HG03103 (cell line): ENCODE measurements around the gene CKAP5.
A peak's percentile ranks its signal among the peaks of the same experiment; 100 is the strongest.

ENCODE experiments used
- ATAC-seq: cut with Tn5 transposase; IDR thresholded peaks from one replicate; pipeline ENCODE4 v1.9.1; 2021; ENCODE audit warnings: low read depth; ENCODE audit not compliant: unreplicated experiment

CKAP5 gene

DNA sequence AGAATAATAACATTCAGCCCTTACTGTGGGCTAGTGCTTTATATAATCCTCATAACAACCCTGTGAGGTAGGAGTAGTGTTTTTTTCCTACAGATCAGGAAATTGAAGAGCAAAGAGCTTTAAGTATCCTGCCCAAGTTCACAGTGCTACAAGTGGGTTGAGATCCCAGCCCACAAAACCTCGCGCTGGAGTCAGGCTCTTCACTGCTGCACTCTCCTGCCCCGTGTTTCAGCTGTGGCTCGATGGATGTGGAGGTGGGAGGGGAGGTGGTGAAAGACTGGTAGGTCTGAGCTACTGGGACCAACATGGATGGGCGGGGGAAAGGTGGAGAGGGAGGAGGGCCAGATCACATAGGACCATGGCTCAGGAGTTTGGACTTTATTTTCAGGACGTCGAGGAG is 139.2 kb downstream of the CKAP5 start:
- ATAC-seq = no peak

DNA sequence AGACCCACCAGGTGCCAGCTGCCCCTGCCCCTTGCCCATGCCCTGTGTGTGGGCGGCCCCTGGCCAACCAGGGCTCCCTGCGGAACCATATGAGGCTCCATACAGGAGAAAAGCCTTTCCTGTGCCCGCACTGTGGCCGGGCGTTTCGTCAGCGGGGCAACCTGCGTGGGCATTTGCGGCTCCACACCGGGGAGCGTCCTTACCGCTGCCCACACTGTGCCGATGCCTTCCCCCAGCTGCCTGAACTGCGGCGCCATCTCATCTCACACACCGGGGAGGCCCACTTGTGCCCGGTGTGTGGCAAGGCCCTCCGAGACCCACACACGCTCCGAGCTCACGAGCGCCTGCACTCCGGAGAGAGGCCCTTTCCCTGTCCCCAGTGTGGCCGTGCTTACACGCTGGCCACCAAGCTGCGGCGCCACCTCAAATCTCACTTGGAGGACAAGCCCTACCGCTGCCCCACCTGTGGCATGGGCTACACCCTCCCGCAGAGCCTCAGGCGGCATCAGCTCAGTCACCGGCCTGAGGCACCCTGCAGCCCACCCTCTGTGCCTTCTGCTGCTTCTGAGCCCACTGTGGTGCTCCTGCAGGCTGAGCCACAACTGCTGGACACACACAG is 140.9 kb downstream of the CKAP5 start:
- ATAC-seq = no peak

GRCh38 chr11:46701078-46701654 is 144.9 kb downstream of the CKAP5 start:
- no peak for ATAC-seq

GRCh38 chr11:46700241-46701077 is 145.6 kb downstream of the CKAP5 start, which contains the start of the genes ARHGAP1 and ZNF408:
Gene ARHGAP1 (minus strand): TSS chr11:46700619. CDS start chr11:46696107, 4,512 bp downstream.
Gene ZNF408 (plus strand): TSS chr11:46701031. CDS start chr11:46701048, 17 bp downstream.
- ATAC-seq = peak; percentile 73

DNA sequence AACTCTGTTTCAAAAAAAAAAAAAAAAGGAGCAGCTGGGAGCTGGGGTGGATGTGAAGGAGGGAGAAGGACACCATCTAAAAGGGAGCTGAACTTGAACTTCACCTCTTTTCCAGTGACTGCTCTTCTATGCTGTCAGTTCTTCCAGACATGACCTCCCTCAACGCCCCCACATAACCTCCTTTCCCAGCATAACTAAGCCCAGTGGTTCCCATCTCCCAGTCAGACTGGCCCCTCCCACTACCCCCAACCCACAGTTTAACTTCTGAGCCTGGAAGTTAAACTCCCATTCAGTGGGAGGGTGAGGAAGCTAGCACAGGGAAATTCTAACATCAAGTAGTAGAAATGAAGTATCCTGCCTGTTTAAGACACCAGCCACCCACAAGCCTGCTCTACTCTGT is 147.5 kb downstream of the CKAP5 start:
- ATAC-seq = no peak

DNA sequence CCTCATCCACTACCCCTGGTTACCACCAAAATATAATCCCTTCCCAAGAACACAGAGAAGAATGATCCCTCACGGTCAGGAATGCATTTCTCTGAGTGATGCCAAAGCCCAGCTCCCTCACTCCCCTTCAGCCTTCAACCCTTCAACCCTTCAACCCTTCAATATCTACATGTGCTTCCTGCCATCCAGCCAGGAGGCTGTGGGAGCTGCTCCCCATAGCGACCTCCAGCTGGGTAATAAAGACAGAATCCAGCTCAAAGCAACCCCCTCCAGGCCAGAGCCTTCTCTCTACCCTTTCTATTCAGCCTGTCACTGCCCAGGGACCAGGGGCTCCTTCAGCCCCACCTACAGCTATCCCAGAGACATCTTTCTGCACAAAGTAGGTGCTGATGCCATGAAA is 148.4 kb downstream of the CKAP5 start:
- ATAC-seq = no peak

GRCh38 chr11:46697303-46697702 is 148.8 kb downstream of the CKAP5 start:
- no peak for ATAC-seq

DNA sequence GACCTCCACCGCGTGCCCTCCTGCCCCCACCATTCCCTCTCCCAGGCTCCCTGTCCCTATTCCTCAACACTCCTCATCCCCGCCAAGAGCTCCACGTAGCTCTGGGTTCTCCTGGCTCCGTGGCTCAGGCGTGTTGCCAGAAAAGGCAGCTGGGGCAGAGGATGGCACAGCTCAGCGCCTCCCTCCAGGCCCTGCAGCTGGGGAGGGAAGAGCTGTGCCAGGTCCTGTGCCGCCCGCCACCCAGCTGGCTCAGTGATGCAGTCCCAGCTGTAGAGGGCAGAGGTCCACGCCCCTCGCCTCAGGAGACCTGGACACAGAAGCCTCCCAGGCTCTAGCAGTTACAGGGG is 149.9 kb downstream of the CKAP5 start:
- no peak for ATAC-seq

DNA sequence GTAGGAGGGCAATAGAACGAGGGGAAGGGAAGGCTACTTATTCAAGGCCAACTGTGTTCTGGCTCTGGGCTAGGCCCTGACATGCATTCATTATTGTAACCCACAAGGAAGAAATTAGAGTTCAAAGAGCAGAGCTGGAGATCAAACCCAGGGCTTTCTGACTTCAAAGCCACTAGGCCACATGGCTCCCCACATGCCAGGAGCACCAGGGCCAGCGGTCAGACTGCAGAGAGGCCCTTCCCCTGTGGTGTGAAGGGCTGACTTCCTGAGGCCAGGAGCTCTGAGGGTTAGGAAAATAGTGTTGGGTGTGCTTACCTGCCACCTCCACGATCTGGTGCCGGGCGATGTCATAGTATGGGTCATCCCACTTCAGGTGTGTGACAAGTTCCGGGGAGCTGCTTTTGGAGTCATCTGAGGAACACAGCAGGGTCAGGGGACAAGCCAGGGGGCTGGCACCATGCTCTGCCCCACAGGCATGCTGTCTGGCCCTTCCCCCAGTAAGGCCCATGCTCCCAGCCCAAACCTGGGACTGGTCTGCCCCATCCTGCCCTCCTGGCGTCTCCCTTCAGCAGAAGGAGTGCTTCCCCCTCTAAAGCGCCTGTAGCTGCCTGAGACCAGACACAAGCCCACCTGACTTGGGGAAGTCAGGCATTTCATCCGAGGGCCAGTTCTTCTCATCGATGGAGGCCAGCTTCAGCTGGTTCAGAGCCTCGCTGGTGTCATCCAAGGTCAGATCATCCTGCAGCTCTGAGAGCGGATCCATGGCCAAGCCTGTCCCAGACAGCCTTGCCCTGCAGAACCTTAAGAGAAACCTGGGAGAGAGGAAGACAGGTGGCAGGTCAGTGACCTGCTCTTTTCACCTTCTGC is 150.5 kb downstream of the CKAP5 start:
- ATAC-seq = no peak

DNA sequence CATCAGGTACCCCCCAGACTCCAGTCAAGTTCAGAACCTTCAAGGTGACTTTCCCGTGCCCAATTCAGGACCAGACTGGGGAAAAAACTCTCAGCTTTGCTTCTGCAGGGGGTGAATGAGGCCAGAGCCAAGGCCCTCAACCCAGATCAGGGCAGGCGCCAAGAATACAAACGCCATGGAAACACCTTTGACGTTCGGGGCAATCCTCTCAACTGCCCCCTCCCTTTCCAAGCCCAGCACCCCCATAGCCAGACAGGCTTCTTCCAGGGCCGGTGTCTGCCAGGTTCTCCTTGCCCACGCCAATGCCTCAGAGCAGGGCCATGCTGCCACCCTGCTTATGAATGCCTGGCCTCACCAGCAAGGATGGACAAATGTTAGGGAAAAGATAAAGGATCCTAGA is 151.5 kb downstream of the CKAP5 start:
- ATAC-seq = no peak

GRCh38 chr11:46694072-46694471 is 152.0 kb downstream of the CKAP5 start:
- ATAC-seq = no peak

DNA sequence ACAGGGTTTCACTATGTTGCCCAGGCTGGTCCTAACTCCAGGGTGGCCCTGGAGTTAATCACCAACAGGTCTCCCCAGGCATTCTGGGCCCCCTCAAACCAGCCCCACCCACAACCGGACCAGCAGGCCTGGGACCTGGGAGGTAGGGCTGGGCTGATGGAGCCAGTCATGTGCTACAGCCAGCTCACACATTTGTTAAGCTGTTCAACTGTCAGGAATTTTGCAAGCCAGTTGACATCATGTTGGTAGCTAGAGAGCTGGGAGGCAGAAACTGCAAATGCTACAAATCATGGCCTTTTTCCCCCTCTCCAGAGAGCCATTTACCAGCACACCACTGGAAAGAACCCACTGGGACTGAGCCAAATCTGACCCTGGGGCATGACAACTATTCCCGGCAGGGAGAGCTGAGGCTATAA is 152.5 kb downstream of the CKAP5 start:
- ATAC-seq = no peak
